Measurements from ENCODE around the gene PPARA. TPM values are rescaled to one million over a fixed set of nuclear protein-coding genes. Genes with fewer than 3 reads are reported as not detected.

PPARA gene
- total and polyA plus RNA-seq, 2 of the 4 experiments (the other 2 are of a cell fraction), result 3.1 to 7.0 TPM

GRCh38 chr22:46273432-46274148 is 123.3 kb downstream of the PPARA start:
- Histone ChIP-seq H3K4me1 (ENCODE audit: control insufficient read depth, insufficient read depth, low read length) (peaks cover 7% of the 10 kb centered on the region), H3K36me3 (ENCODE audit: control insufficient read depth, insufficient read depth, low read length) (peaks cover 57% of the 10 kb centered on the region), H3K9ac (ENCODE audit: low read depth, low read length) (no peak overlapping the region), H2AK5ac (ENCODE audit: low read depth, low read length) (no peak overlapping the region), H4K20me1 (ENCODE audit: insufficient read depth, low read length) (0 out of 2 replicates have a peak, but pooled peaks cover 5% of the 10 kb centered on the region), H2AK9ac (replicated peaks; ENCODE audit: low read depth, low read length, poor library complexity) (peak overlapping the region; percentile 90), H4K5ac (ENCODE audit: low read depth, low read length) (no peak overlapping the region), H3K4me2 (ENCODE audit: low read depth, low read length) (no peak overlapping the region), H3K4ac (ENCODE audit: low read depth, low read length) (no peak overlapping the region), H3K9me1 (ENCODE audit: insufficient read depth, low read length) (peaks cover 8% of the 10 kb centered on the region), H3K79me1 (ENCODE audit: low read depth in 1 of 2, low read length in 2 of 2) (peaks cover 9 to 14% of the 10 kb centered on the region in 2 experiments), H3K23ac (ENCODE audit: low read depth, low read length) (no peak overlapping the region), H2BK15ac (ENCODE audit: low read depth, low read length) (no peak overlapping the region), H2AFZ (replicated peaks; ENCODE audit: low read length, poor library complexity) (no peak overlapping the region), H2BK120ac (ENCODE audit: low read depth, low read length) (no peak overlapping the region), H3K27me3 (ENCODE audit: control insufficient read depth, insufficient read depth, low read length) (no peaks in the 10 kb centered on the region), H3K9me3 (ENCODE audit: control insufficient read depth, insufficient read depth, low read length) (no peaks in the 10 kb centered on the region), H3K27ac (ENCODE audit: insufficient read depth, low read length) (no peak overlapping the region), H3K56ac (ENCODE audit: extremely low read depth, insufficient read depth, low read length) (no peak overlapping the region), H3K4me3 (ENCODE audit: insufficient read depth, low read depth, low read length) (no peak overlapping the region), H3K18ac (ENCODE audit: low read depth, low read length) (no peak overlapping the region), H3K14ac (replicated peaks; ENCODE audit: low read depth, low read length) (no peak overlapping the region), H2BK5ac (ENCODE audit: low read depth, low read length, poor library complexity, severe bottlenecking) (no peak overlapping the region), H4K91ac (ENCODE audit: insufficient read depth, low read depth, low read length) (no peak overlapping the region), H4K8ac (ENCODE audit: low read depth in 2 of 2, low read length in 2 of 2) (no peak overlapping the region), H2BK20ac (ENCODE audit: low read depth, low read length) (no peak overlapping the region)
- CTCF ChIA-PET, result no interaction called here
- BruUV-seq (replicated peaks), result no TSS peak
- 100% methylated on average over 2 of the region's 12 CpGs; no CpG with 5 or more reads in 1 of the 2 experiments for WGBS, 2 experiments (ENCODE audit: extremely low coverage in 2 of 2, insufficient read length in 1 of 2)
- DNase-seq (no peak), ATAC-seq (ENCODE audit: low read depth) (no peak)
- in situ Hi-C loops (cut with MboI; ENCODE audit: low sequenced_read_pairs) (no loop called here), intact Hi-C loops (cut with micrococcal nuclease) (no loop called here), dilution Hi-C loops (cut with HindIII; ENCODE audit: low sequenced_read_pairs, unreplicated experiment) (no loop called here)
- TF ChIP-seq NFE2L2 (IDR thresholded peaks at IDR 0.05; ENCODE audit: low read depth, low read length) (no peak), MAFK (IDR thresholded peaks at IDR 0.05; ENCODE audit: low read depth, low read length) (no peak)
- POLR2A ChIA-PET (ENCODE audit: unreplicated experiment), result no interaction called here

All from IMR-90 (cell line).